Spleen (tissue), 11 donors: ENCODE results near the gene PBX1. TPM values are rescaled to one million over a fixed set of nuclear protein-coding genes. Genes with fewer than 3 reads are reported as not detected.
A peak's percentile ranks its signal among the peaks of the same experiment; 100 is the strongest.

ENCODE experiments used
- DNase-seq: peaks from one replicate; pipeline ENCODE4 v3.0.0-alpha.2; 2020
- H3K27ac ChIP-seq, 8 donors: fragments of 200-600 bp; sonication (generic) in 7 of 8; 1 replicate in 4 of 8; 2 replicates in 4 of 8; pipeline versions ENCODE4 v1.5.0 to v1.8.0; 2016 to 2021; ENCODE audit warnings: inconsistent platforms in 4 of 8, mild to moderate bottlenecking in 4 of 8, moderate library complexity in 1 of 8
- H3K27me3 ChIP-seq, 7 donors: fragments of 200-600 bp; sonication (generic) in 6 of 7; replicated peaks in 1 of 7; 1 replicate in 4 of 7; 2 replicates in 3 of 7; pipeline versions ENCODE4 v1.5.0 to v1.8.0; 2016 to 2021; ENCODE audit warnings: inconsistent platforms in 3 of 7, mild to moderate bottlenecking in 1 of 7
- H3K36me3 ChIP-seq, 6 donors: fragments of 200-600 bp; sonication (generic) in 5 of 6; 1 replicate in 4 of 6; 2 replicates in 2 of 6; pipeline versions ENCODE4 v1.5.0 to v1.8.0; 2016 to 2021; ENCODE audit warnings: inconsistent platforms in 2 of 6
- H3K4me1 ChIP-seq, 6 donors: fragments of 200-600 bp; sonication (generic) in 5 of 6; 1 replicate in 3 of 6; 2 replicates in 3 of 6; pipeline versions ENCODE4 v1.5.0 to v1.8.0; 2016 to 2021; ENCODE audit warnings: inconsistent platforms in 3 of 6
- H3K4me3 ChIP-seq, 8 donors: fragments of 200-600 bp; sonication (generic) in 7 of 8; 1 replicate in 4 of 8; 2 replicates in 4 of 8; pipeline versions ENCODE4 v1.5.0 to v1.8.0; 2016 to 2021; ENCODE audit warnings: inconsistent platforms in 4 of 8, mild to moderate bottlenecking in 4 of 8, moderate library complexity in 2 of 8
- H3K9me3 ChIP-seq, 8 donors: fragments of 200-600 bp; sonication (generic) in 7 of 8; 1 replicate in 4 of 8; 2 replicates in 4 of 8; pipeline versions ENCODE4 v1.5.0 to v1.8.0; 2016 to 2021; ENCODE audit warnings: inconsistent platforms in 4 of 8
- POLR2A ChIP-seq, 3 donors: fragments of 450-650 bp; IDR thresholded peaks; one replicate each; pipeline ENCODE4 v1.5.1; 2017; ENCODE audit warnings: antibody characterized with exemption in 3 of 3, mild to moderate bottlenecking in 1 of 3
- POLR2AphosphoS5 ChIP-seq, 3 donors: sonication (generic); formaldehyde crosslinking; IDR thresholded peaks; one replicate each; pipeline ENCODE4 v1.5.1; 2017; ENCODE audit warnings: antibody characterized with exemption in 3 of 3
- WGBS, 5 donors: extraction: QIAGEN DNeasy Blood & Tissue Kit in 3 of 5; methylation state at CpG; one replicate each; pipeline versions ENCODE4 v1.1.5 to v1.1.7; 2013 to 2018; 5-methylcytosine and 5-hydroxymethylcytosine counted together
- intact Hi-C: fragments of 100-400 bp; cut with DNase I; formaldehyde crosslinking; loops from one replicate; pipeline ENCODE4 v1.15.0; 2023; ENCODE audit warnings: low total_unique reads
- polyA plus RNA-seq, 3 donors: library from polyadenylated mRNA; stranded (reverse); fragments of 200-250 nt; gene quantifications; one replicate each; pipeline ENCODE4 v1.2.1, GENCODE V29; 2013
- total RNA-seq, 7 donors: library from RNA; depleted of rRNA in 3 of 7; stranded (reverse); fragments of >200 nt in 3 of 7; fragmentation: NEBNext Ultra II Directional in 4 of 7; extraction: Animal tissue kit (Norgen Biotek cat#: 25700) in 4 of 7; gene quantifications; one replicate each; pipeline versions ENCODE4 v1.1.0 to v1.2.1, GENCODE V29; 2016 to 2021
- TF ChIP-seq, protein P1 (sequence below), 11 experiments: fragments of 200-600 bp in 7 of 11; fragments of 450-650 bp in 4 of 11; sonication (generic) in 4 of 11; IDR thresholded peaks in 8 of 11; conservative IDR thresholded peaks in 3 of 11; 1 replicate in 7 of 11; 2 replicates in 4 of 11; pipeline versions ENCODE4 v1.4.0 to v1.8.0; 2016 to 2021; ENCODE audit warnings: antibody characterized with exemption in 11 of 11, inconsistent platforms in 4 of 11, mild to moderate bottlenecking in 1 of 11
- donor health status: healthy with polysubstance abuse.
- donor health status: DM: no; HTN: no; CAD: no; lungs with moderate emphysema.
- donor health status: DM: no; HTN: no; CAD: no.
- donor health status: Bipolar disorder and iron deficiency.
- donor health status: healthy.
- donor health status: DM: no; HTN: no; CAD: no.
- donor health status: DM: yes; HTN: yes; CAD: no.

PBX1 gene
- total and polyA plus RNA-seq, 10 donors = 3.4 to 79.5 (median 31.8) TPM

DNA sequence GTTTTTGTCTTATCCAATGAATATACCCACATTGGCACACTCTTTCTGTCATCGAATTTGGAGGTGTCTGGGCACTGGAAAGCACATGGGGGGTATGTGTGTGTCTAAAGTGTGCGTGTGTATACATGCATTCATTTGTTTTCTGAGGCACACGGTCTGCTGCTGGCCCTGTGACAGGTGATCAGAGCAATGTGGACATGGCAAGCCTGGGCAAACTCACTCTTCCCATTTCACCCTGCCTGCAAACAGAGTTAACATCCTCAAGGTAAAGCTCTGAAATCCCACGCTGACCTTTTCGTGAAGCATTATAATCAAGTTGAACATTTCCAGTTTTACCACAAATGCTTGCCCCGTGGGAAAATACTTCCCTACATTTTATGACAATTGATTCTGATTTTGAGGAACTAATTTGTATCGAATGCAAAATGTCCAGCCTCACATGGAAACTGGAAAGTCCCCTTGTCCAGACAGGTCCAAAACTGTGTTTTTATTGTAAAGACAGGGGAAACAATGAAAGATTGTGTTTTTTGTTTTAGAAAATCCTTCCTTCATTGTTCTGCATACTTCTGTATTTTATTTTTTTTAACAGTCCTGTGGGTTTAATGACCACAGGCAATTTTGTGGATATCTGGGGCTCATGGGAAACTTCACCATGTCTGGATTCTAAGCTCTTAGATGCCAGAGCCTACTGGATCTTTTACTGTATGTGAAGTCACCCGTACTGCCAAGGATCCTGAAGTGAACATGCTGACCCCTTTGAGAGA, 160.9 kb downstream of the PBX1 start:
- peaks cover 0 to 10% (median 0%) of the 10 kb centered on the region in 7 donors for H3K27me3 ChIP-seq
- H3K27ac ChIP-seq = peak overlapping the region in 2 of 8 donors; percentile 7 to 14
- peaks cover 16 to 54% (median 41%) of the 10 kb centered on the region in 6 donors for H3K4me1 ChIP-seq
- intact Hi-C loops = no loop called here
- WGBS, 5 donors = 48 to 63% (median 52%) methylated on average over 8 of the region's 8 CpGs
- no peak for TF ChIP-seq POLR2AphosphoS5 (IDR thresholded peaks at IDR 0.05)
- TF ChIP-seq, protein P1, sequence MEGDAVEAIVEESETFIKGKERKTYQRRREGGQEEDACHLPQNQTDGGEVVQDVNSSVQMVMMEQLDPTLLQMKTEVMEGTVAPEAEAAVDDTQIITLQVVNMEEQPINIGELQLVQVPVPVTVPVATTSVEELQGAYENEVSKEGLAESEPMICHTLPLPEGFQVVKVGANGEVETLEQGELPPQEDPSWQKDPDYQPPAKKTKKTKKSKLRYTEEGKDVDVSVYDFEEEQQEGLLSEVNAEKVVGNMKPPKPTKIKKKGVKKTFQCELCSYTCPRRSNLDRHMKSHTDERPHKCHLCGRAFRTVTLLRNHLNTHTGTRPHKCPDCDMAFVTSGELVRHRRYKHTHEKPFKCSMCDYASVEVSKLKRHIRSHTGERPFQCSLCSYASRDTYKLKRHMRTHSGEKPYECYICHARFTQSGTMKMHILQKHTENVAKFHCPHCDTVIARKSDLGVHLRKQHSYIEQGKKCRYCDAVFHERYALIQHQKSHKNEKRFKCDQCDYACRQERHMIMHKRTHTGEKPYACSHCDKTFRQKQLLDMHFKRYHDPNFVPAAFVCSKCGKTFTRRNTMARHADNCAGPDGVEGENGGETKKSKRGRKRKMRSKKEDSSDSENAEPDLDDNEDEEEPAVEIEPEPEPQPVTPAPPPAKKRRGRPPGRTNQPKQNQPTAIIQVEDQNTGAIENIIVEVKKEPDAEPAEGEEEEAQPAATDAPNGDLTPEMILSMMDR (IDR thresholded peaks at IDR 0.05 in 8 of 11, conservative IDR thresholded peaks at IDR 0.05 in 3 of 11) = no peak
- no peak for TF ChIP-seq POLR2A (IDR thresholded peaks at IDR 0.05)
- no peaks in the 10 kb centered on the region for H3K9me3 ChIP-seq
- no peak overlapping the region for H3K4me3 ChIP-seq
- H3K36me3 ChIP-seq = no peaks in the 10 kb centered on the region
- no peak for DNase-seq

DNA sequence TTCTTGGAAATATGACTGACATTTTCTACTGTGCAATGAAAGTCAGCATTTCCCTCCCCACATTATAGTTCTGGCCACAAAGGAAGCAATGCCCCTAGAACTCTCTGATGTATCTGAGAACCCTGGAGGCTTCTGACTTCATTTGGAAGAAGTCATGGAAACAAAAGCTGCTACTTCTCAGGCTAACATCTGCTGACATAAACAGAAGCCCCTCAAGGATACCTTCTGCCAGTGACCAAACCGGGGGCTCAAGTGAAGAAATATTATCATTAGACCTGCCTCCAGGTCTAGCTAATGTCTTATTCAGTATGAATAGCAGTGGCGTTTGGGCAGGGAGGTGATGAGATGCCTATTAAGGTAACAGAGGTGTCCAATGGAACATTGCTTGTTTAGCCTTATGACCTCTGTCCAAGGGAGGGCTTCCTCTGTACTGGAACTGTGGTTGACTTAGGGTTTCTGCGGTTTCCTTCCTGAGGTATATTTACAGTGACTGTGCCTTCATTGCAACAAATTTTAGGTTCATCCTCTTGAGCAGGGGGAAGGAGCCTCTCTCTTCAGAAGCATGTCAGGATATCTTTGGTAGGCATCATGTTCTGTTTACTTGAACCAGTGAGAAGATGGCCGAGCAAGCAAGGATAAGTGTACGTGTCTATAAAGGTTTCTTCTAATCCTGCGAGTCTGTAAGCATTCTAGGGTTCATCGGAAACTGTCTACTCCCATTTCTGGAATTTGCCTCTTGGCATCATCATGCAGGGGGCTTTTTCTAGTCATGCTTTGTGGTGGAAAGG, 161.7 kb downstream of the PBX1 start:
- WGBS, 5 donors = 23 to 34% (median 28%) methylated on average over 7 of the region's 7 CpGs
- no peak for TF ChIP-seq POLR2A (IDR thresholded peaks at IDR 0.05)
- no peak for TF ChIP-seq POLR2AphosphoS5 (IDR thresholded peaks at IDR 0.05)
- TF ChIP-seq, protein P1 (IDR thresholded peaks at IDR 0.05 in 8 of 11, conservative IDR thresholded peaks at IDR 0.05 in 3 of 11) = no peak
- intact Hi-C loops = no loop called here
- Histone ChIP-seq H3K4me1 (peaks cover 16 to 54% (median 41%) of the 10 kb centered on the region in 6 donors), H3K4me3 (no peak overlapping the region), H3K27ac (peak overlapping the region in 1 of 8 donors; percentile 7), H3K9me3 (no peaks in the 10 kb centered on the region), H3K36me3 (no peaks in the 10 kb centered on the region), H3K27me3 (peaks cover 0 to 10% (median 0%) of the 10 kb centered on the region in 7 donors)
- DNase-seq = no peak

DNA sequence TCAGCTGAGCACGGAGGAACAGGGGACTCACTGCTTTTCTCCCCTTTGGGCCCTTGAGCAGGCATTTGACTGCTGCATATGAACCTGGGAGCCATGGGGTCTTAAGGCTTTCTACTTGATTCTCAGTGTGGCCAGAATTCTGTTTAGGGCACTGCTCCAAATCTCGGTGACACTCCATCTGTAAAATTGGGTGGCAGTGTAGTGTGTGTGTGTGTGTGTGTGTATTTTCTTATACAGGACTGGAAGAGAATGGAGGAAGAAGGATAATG, 162.2 kb downstream of the PBX1 start:
- H3K36me3 ChIP-seq = no peaks in the 10 kb centered on the region
- H3K4me1 ChIP-seq = peaks cover 16 to 54% (median 41%) of the 10 kb centered on the region in 6 donors
- WGBS, 5 donors = 0 to 23% (median 11%) methylated on average over 2 of the region's 2 CpGs
- H3K27ac ChIP-seq = no peak overlapping the region
- peaks cover 0 to 10% (median 0%) of the 10 kb centered on the region in 7 donors for H3K27me3 ChIP-seq
- no peaks in the 10 kb centered on the region for H3K9me3 ChIP-seq
- no peak for DNase-seq
- H3K4me3 ChIP-seq = no peak overlapping the region
- intact Hi-C loops = no loop called here
- no peak for TF ChIP-seq POLR2AphosphoS5 (IDR thresholded peaks at IDR 0.05)
- TF ChIP-seq, protein P1 (IDR thresholded peaks at IDR 0.05 in 8 of 11, conservative IDR thresholded peaks at IDR 0.05 in 3 of 11) = no peak
- no peak for TF ChIP-seq POLR2A (IDR thresholded peaks at IDR 0.05)

DNA sequence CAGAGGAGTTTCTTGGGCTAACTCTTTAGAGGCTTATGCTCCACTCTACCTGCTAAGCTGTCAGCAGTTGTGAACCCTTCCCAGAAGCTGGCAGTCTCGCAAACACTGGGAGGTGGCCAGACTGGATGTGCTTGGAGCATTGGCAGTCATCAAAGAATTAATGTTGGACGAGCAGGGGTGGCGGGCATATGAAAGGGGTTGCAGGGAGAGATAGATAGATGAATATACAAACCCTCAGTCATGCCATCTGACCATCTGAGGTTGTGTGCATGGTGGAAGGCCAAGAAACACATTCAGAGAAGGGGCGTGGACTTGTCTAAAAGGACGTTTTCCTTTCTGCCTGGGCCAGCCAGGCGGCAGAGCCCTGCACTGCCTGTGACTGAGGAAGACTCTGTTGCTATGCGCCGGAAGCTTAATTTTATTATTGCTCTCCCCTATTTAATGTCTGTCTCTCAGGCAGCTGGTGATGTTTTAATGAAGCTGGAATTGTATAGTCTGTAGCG, 164.4 kb downstream of the PBX1 start:
- no peak for DNase-seq
- H3K27me3 ChIP-seq = peaks cover 0 to 10% (median 0%) of the 10 kb centered on the region in 7 donors
- no peak for TF ChIP-seq POLR2AphosphoS5 (IDR thresholded peaks at IDR 0.05)
- TF ChIP-seq POLR2A (IDR thresholded peaks at IDR 0.05) = no peak
- TF ChIP-seq, protein P1 (IDR thresholded peaks at IDR 0.05 in 8 of 11, conservative IDR thresholded peaks at IDR 0.05 in 3 of 11) = no peak
- 77 to 89% (median 85%) methylated on average over 9 of the region's 9 CpGs for WGBS, 5 donors
- intact Hi-C loops = no loop called here
- H3K27ac ChIP-seq = no peak overlapping the region
- no peaks in the 10 kb centered on the region for H3K36me3 ChIP-seq
- H3K9me3 ChIP-seq = no peaks in the 10 kb centered on the region
- H3K4me1 ChIP-seq = peaks cover 16 to 37% (median 32%) of the 10 kb centered on the region in 6 donors
- H3K4me3 ChIP-seq = no peak overlapping the region
